Epithelial cell of esophagus (primary cell): ENCODE results near the gene GHDC.

Experiments used
- DNase-seq: peaks from one replicate; pipeline ENCODE4 v3.0.0; 2010; ENCODE audit warnings: low read depth
- H3K4me3 ChIP-seq: 2 replicates; pipeline ENCODE4 v1.5.1; 2011; ENCODE audit warnings: mild to moderate bottlenecking, low read length, control low read depth
- TF ChIP-seq, protein P1 (sequence below): IDR thresholded peaks from 2 replicates; pipeline ENCODE4 v1.5.1; 2011; ENCODE audit warnings: low read depth, mild to moderate bottlenecking, low read length, control low read depth, inconsistent platforms; ENCODE audit not compliant: insufficient read depth; ENCODE audit errors: missing control alignments

Gene GHDC

GRCh38 chr17:42180922-42181850 lies 13.1 kb downstream of the GHDC start, which contains the start of gene KCNH4:
KCNH4 (minus strand) TSS chr17:42181142; CDS start chr17:42180945, 197 bp downstream.
- H3K4me3 ChIP-seq, result no peak within 1 kb of the TSS
- TF ChIP-seq, protein P1, sequence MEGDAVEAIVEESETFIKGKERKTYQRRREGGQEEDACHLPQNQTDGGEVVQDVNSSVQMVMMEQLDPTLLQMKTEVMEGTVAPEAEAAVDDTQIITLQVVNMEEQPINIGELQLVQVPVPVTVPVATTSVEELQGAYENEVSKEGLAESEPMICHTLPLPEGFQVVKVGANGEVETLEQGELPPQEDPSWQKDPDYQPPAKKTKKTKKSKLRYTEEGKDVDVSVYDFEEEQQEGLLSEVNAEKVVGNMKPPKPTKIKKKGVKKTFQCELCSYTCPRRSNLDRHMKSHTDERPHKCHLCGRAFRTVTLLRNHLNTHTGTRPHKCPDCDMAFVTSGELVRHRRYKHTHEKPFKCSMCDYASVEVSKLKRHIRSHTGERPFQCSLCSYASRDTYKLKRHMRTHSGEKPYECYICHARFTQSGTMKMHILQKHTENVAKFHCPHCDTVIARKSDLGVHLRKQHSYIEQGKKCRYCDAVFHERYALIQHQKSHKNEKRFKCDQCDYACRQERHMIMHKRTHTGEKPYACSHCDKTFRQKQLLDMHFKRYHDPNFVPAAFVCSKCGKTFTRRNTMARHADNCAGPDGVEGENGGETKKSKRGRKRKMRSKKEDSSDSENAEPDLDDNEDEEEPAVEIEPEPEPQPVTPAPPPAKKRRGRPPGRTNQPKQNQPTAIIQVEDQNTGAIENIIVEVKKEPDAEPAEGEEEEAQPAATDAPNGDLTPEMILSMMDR, result peak; percentile 42

DNA sequence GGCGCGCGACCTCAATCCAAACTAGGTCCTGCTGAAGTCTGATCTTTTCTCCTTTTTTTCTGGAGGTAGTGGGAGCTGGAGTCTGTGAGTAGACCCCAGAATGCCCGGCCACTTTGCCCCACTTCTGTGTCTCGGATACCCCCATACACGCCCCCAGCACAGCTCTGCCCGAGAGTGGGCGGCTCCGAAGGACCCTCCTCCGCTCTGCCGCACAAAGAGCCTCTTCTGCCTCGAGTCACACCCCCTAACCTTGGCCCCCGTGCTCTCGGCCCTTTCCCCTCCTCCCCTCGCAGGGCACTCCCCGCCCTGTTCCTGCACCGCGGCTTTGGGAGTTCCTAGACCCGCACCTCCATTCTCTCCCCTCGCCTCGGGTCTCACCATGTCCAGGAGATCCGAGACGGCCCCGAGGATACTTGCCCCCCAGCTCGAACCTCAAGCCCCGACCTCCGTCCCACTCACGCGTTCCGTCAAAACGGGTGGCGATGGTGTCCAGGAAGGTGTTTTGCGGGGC lies 13.8 kb downstream of the GHDC start:
- TF ChIP-seq, protein P1, result no peak
- no peak for DNase-seq
- no peak overlapping the region for H3K4me3 ChIP-seq

More at GRCh38 chr17:42180922-42181850, 13.1 kb downstream of the GHDC start, which contains the start of gene KCNH4:
- peak; percentile 68 for DNase-seq

DNA sequence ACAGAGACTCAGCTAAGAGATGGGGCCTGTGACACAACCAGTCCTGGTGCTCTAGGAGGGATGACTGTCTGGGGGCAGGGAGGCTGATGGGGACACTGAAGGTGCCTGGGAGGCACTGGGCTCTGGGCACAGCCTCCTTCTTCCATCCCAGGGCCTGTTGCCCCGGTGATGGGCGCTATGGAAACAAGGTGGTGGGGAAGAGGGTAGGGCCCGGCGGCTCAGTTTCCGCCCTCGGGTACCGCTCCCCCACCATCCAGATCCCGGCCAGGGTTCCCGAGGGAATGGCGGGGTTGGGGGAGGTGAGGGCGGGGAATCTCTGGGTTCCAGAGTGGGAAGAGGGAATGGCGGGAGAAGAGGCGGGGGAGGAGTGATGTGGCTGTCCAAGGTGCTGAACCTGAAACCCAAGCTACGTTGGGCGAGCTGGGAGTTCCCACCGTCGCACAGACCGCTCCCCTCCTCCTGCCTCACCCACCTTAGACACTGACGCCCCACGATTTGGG lies 14.3 kb downstream of the GHDC start:
- no peak overlapping the region for H3K4me3 ChIP-seq

DNA sequence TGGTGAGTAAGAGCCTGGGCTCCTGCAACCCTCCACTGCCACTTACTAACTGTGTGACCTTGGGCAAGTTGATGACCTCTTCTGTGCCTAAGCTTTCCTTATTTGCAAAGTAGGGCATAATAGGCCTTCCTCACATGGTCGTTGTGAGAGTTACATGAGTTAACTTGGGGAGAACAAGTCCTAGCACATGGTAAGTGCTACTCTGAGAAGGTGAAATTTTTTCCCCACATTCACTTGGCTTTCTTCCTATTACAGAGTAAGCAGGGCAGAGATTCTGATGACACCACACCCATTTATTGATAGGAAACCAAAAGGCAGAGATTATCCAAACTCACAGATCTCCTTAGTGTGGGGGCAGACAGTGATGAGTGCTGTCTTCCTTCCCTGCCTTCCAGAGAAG lies 15.0 kb downstream of the GHDC start:
- TF ChIP-seq, protein P1, result no peak

More for the DNA sequence above, 14.3 kb downstream of the GHDC start:
- peak; percentile 55 for DNase-seq
- TF ChIP-seq, protein P1, result no peak

GRCh38 chr17:42178817-42179216 lies 15.5 kb downstream of the GHDC start:
- TF ChIP-seq, protein P1, result no peak
- H3K4me3 ChIP-seq, result no peak overlapping the region
- no peak for DNase-seq

More for the DNA sequence above, 15.0 kb downstream of the GHDC start:
- DNase-seq, result no peak
- no peak overlapping the region for H3K4me3 ChIP-seq

DNA sequence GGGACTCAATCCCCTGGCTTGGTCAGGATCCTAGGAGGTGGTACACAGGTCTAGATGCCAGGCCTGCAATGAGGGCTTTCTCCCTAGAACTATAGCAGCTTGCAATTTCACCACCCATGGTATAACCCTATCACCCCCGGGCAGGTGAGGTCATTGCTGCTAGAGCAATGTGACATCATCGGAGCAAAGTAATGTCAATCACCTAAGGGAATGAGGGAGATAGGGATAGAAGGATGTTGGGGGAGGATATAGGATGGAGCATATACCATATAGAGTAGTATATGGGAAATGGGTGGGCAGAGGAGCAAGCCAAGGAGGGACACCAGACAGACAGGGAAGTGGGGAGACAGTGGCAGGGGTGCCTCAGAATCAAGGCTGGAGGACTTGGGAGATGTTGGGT lies 16.6 kb downstream of the GHDC start:
- no peak overlapping the region for H3K4me3 ChIP-seq
- peak; percentile 19 for DNase-seq
- TF ChIP-seq, protein P1, result no peak
